SKM-1 (cell line): Measurements from ENCODE around the gene CHMP5.

Experiments used
- DNase-seq: peaks from one replicate; lab custom pipeline; 2025; ENCODE audit not compliant: unreplicated experiment; lab: John Stamatoyannopoulos, UW

CHMP5 gene

GRCh38 chr9:33273266-33273971 lies 8.6 kb downstream of the CHMP5 start:
- no peak for DNase-seq

- no peak for DNase-seq
Measured at GRCh38 chr9:33273972-33274328, 9.1 kb downstream of the CHMP5 start.

GRCh38 chr9:33277484-33277883 lies 12.6 kb downstream of the CHMP5 start:
- no peak for DNase-seq

- DNase-seq, result no peak
Measured at GRCh38 chr9:33285502-33285901, 20.7 kb downstream of the CHMP5 start.

- DNase-seq, result peak; percentile 36
Measured at GRCh38 chr9:33287087-33287490, 22.2 kb downstream of the CHMP5 start.

GRCh38 chr9:33288235-33288634 lies 23.4 kb downstream of the CHMP5 start:
- DNase-seq, result no peak

GRCh38 chr9:33288828-33289483 lies 24.1 kb downstream of the CHMP5 start:
- DNase-seq, result no peak

- DNase-seq, result no peak
Measured at GRCh38 chr9:33289496-33289895, 24.6 kb downstream of the CHMP5 start.

GRCh38 chr9:33289936-33290246 lies 25.0 kb downstream of the CHMP5 start:
- DNase-seq, result no peak

GRCh38 chr9:33290247-33291030 lies 25.6 kb downstream of the CHMP5 start, which contains the start of gene NFX1:
NFX1 (plus strand) TSS chr9:33290516; CDS start chr9:33290573, 57 bp downstream.
- DNase-seq, result peak; percentile 93

GRCh38 chr9:33291031-33291397 lies 26.2 kb downstream of the CHMP5 start:
- no peak for DNase-seq

GRCh38 chr9:33291901-33292300 lies 27.1 kb downstream of the CHMP5 start:
- no peak for DNase-seq

GRCh38 chr9:33293782-33294181 lies 28.9 kb downstream of the CHMP5 start:
- DNase-seq, result no peak

GRCh38 chr9:33294670-33295432 lies 30.0 kb downstream of the CHMP5 start:
- DNase-seq, result no peak

- DNase-seq, result no peak
Measured at GRCh38 chr9:33295571-33295970, 30.7 kb downstream of the CHMP5 start.

GRCh38 chr9:33297432-33297831 lies 32.6 kb downstream of the CHMP5 start:
- peak; percentile 11 for DNase-seq

- no peak for DNase-seq
Measured at GRCh38 chr9:33300546-33300945, 35.7 kb downstream of the CHMP5 start.

GRCh38 chr9:33304362-33304761 lies 39.5 kb downstream of the CHMP5 start:
- DNase-seq, result no peak

GRCh38 chr9:33306037-33306436 lies 41.2 kb downstream of the CHMP5 start:
- DNase-seq, result no peak

GRCh38 chr9:33307067-33307466 lies 42.2 kb downstream of the CHMP5 start:
- DNase-seq, result no peak

GRCh38 chr9:33309903-33310302 lies 45.1 kb downstream of the CHMP5 start:
- DNase-seq, result no peak
